GM12878 (cell line): ENCODE data around the gene AREG.

ENCODE experiments used
- BHLHE40 ChIP-seq, 2 experiments: fragments of 450-650 bp in 1 of 2; IDR thresholded peaks; 2 replicates each; pipeline ENCODE4 v1.6.1; 2011 to 2017; ENCODE audit warnings: low read depth in 2 of 2, borderline replicate concordance in 1 of 2, improper control_type of control experiment in 1 of 2, low read length in 1 of 2, mild to moderate bottlenecking in 1 of 2
- CBX3 ChIP-seq: fragments of 200-600 bp; sonication (generic); IDR thresholded peaks from 2 replicates; pipeline ENCODE4 v1.6.1; 2016; ENCODE audit warnings: low read depth, borderline replicate concordance
- EGR1 ChIP-seq, 2 experiments: IDR thresholded peaks; 1 replicate in 1 of 2; 2 replicates in 1 of 2; pipeline ENCODE4 v1.6.1; 2011 to 2012; ENCODE audit warnings: low read depth in 2 of 2, low read length in 2 of 2, borderline replicate concordance in 1 of 2, mild to moderate bottlenecking in 1 of 2, moderate library complexity in 1 of 2
- EZH2 ChIP-seq: IDR thresholded peaks from 2 replicates; pipeline ENCODE4 v1.6.1; 2012; ENCODE audit warnings: low read depth, mild to moderate bottlenecking, control low read depth, inconsistent platforms, low read length, borderline replicate concordance; ENCODE audit not compliant: control insufficient read depth
- TF ChIP-seq, protein P1 (sequence below): IDR thresholded peaks from 2 replicates; pipeline ENCODE4 v1.6.1; 2011; ENCODE audit warnings: borderline replicate concordance, low read depth, mild to moderate bottlenecking, moderate library complexity, mixed read lengths, low read length; ENCODE audit not compliant: insufficient read depth; ENCODE audit errors: extremely low read length
- TF ChIP-seq, protein P2 (sequence below): fragments of 450-650 bp; formaldehyde crosslinking; IDR thresholded peaks from 2 replicates; pipeline ENCODE4 v1.4.0; 2020; ENCODE audit warnings: mild to moderate bottlenecking, moderate library complexity
- TF ChIP-seq, protein P3 (sequence below): IDR thresholded peaks from 2 replicates; pipeline ENCODE4 v1.6.1; 2012; ENCODE audit warnings: low read depth, low read length, improper control_type of control experiment

- no peak for TF ChIP-seq BHLHE40 (IDR thresholded peaks at IDR 0.05; ENCODE audit: borderline replicate concordance in 1 of 2, low read depth in 2 of 2, low read length in 1 of 2)
- TF ChIP-seq, protein P1, sequence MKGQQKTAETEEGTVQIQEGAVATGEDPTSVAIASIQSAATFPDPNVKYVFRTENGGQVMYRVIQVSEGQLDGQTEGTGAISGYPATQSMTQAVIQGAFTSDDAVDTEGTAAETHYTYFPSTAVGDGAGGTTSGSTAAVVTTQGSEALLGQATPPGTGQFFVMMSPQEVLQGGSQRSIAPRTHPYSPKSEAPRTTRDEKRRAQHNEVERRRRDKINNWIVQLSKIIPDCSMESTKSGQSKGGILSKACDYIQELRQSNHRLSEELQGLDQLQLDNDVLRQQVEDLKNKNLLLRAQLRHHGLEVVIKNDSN: no peak
- TF ChIP-seq, protein P2, sequence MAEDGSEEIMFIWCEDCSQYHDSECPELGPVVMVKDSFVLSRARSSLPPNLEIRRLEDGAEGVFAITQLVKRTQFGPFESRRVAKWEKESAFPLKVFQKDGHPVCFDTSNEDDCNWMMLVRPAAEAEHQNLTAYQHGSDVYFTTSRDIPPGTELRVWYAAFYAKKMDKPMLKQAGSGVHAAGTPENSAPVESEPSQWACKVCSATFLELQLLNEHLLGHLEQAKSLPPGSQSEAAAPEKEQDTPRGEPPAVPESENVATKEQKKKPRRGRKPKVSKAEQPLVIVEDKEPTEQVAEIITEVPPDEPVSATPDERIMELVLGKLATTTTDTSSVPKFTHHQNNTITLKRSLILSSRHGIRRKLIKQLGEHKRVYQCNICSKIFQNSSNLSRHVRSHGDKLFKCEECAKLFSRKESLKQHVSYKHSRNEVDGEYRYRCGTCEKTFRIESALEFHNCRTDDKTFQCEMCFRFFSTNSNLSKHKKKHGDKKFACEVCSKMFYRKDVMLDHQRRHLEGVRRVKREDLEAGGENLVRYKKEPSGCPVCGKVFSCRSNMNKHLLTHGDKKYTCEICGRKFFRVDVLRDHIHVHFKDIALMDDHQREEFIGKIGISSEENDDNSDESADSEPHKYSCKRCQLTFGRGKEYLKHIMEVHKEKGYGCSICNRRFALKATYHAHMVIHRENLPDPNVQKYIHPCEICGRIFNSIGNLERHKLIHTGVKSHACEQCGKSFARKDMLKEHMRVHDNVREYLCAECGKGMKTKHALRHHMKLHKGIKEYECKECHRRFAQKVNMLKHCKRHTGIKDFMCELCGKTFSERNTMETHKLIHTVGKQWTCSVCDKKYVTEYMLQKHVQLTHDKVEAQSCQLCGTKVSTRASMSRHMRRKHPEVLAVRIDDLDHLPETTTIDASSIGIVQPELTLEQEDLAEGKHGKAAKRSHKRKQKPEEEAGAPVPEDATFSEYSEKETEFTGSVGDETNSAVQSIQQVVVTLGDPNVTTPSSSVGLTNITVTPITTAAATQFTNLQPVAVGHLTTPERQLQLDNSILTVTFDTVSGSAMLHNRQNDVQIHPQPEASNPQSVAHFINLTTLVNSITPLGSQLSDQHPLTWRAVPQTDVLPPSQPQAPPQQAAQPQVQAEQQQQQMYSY (CRISPR knock-in tag): no peak
- TF ChIP-seq CBX3: no peak
- TF ChIP-seq EZH2: no peak
- TF ChIP-seq, protein P3, sequence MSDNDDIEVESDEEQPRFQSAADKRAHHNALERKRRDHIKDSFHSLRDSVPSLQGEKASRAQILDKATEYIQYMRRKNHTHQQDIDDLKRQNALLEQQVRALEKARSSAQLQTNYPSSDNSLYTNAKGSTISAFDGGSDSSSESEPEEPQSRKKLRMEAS: no peak
- TF ChIP-seq EGR1 (IDR thresholded peaks at IDR 0.05; ENCODE audit: borderline replicate concordance in 1 of 2, low read depth in 2 of 2, low read length in 2 of 2): no peak
Observed at GRCh38 chr4:74449571-74450297, 4.8 kb downstream of the AREG start.
